ENCODE data around the gene RNF115. TPM values are rescaled to one million over a fixed set of nuclear protein-coding genes. Genes with fewer than 3 reads are reported as not detected.

RNF115 gene
- polyA plus RNA-seq, 1 donor from 2014 or later, result 22.3 TPM

DNA sequence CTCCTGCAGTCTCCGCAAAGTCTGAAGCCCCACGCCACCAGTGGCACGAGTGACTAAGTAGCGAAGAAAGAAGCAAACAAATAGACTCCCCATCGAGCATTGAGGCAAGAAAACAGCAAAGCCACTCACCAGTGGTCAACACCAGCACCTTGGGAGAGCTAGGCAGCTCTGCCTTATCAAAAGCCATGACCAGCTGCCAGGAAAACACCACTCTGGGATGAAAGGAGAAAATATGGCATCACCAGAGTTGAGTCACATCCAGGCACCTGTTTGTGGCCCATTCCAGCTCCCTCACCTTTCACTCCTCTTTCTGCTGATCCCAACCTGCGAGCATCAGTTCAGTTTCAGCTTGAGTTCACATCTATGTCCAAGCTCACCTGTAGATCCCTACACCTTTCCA lies 134.0 kb downstream of the RNF115 start:
- Histone ChIP-seq H3K9ac (ENCODE audit: low read length) (no peak overlapping the region), H3K79me2 (replicated peaks; ENCODE audit: insufficient read depth, low read length) (no peaks in the 10 kb centered on the region), H3K27ac (ENCODE audit: low read length) (no peak overlapping the region), H3K4me3 (ENCODE audit: low read length) (no peak overlapping the region), H3K27me3 (ENCODE audit: insufficient read depth, low read depth, low read length) (no peaks in the 10 kb centered on the region), H3K36me3 (ENCODE audit: insufficient read depth, low read length) (no peaks in the 10 kb centered on the region), H3K9me3 (ENCODE audit: low read length) (no peaks in the 10 kb centered on the region), H3K4me2 (ENCODE audit: low read length) (no peak overlapping the region), H3F3A (ENCODE audit: insufficient read depth, low read length, poor library complexity, severe bottlenecking) (no peaks in the 10 kb centered on the region), H2AFZ (ENCODE audit: low read depth, low read length) (no peak overlapping the region), H4K20me1 (ENCODE audit: insufficient read depth) (no peaks in the 10 kb centered on the region), H3K9me2 (ENCODE audit: insufficient read depth, low read length) (no peaks in the 10 kb centered on the region)
- TF ChIP-seq, protein P1, sequence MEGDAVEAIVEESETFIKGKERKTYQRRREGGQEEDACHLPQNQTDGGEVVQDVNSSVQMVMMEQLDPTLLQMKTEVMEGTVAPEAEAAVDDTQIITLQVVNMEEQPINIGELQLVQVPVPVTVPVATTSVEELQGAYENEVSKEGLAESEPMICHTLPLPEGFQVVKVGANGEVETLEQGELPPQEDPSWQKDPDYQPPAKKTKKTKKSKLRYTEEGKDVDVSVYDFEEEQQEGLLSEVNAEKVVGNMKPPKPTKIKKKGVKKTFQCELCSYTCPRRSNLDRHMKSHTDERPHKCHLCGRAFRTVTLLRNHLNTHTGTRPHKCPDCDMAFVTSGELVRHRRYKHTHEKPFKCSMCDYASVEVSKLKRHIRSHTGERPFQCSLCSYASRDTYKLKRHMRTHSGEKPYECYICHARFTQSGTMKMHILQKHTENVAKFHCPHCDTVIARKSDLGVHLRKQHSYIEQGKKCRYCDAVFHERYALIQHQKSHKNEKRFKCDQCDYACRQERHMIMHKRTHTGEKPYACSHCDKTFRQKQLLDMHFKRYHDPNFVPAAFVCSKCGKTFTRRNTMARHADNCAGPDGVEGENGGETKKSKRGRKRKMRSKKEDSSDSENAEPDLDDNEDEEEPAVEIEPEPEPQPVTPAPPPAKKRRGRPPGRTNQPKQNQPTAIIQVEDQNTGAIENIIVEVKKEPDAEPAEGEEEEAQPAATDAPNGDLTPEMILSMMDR (IDR thresholded peaks at IDR 0.05; ENCODE audit: poor library complexity, severe bottlenecking), result no peak
- TF ChIP-seq TAF1 (IDR thresholded peaks at IDR 0.05; ENCODE audit: low read depth), result no peak
- no peak for TF ChIP-seq EP300 (conservative IDR thresholded peaks at IDR 0.05; ENCODE audit: poor library complexity, severe bottlenecking)
- no peak for TF ChIP-seq EZH2 (IDR thresholded peaks at IDR 0.05; ENCODE audit: borderline replicate concordance, insufficient read depth, low read length, poor library complexity, severe bottlenecking)
- TF ChIP-seq MXI1 (conservative IDR thresholded peaks at IDR 0.05; ENCODE audit: poor library complexity, severe bottlenecking), result no peak

GRCh38 chr1:145688924-145689323 lies 135.0 kb downstream of the RNF115 start:
- Histone ChIP-seq H4K20me1 (ENCODE audit: insufficient read depth) (no peaks in the 10 kb centered on the region), H3K27ac (ENCODE audit: low read length) (no peak overlapping the region), H3K9me2 (ENCODE audit: insufficient read depth, low read length) (no peaks in the 10 kb centered on the region), H3K36me3 (ENCODE audit: insufficient read depth, low read length) (no peaks in the 10 kb centered on the region), H3K27me3 (ENCODE audit: insufficient read depth, low read depth, low read length) (no peaks in the 10 kb centered on the region), H3F3A (ENCODE audit: insufficient read depth, low read length, poor library complexity, severe bottlenecking) (no peaks in the 10 kb centered on the region), H3K79me2 (replicated peaks; ENCODE audit: insufficient read depth, low read length) (no peaks in the 10 kb centered on the region), H2AFZ (ENCODE audit: low read depth, low read length) (no peak overlapping the region), H3K4me3 (ENCODE audit: low read length) (no peak overlapping the region), H3K9me3 (ENCODE audit: low read length) (no peaks in the 10 kb centered on the region), H3K9ac (ENCODE audit: low read length) (no peak overlapping the region), H3K4me2 (ENCODE audit: low read length) (no peak overlapping the region)
- TF ChIP-seq POLR2AphosphoS5 (IDR thresholded peaks at IDR 0.05) (no peak), SMC3 (conservative IDR thresholded peaks at IDR 0.05; ENCODE audit: poor library complexity) (no peak), MXI1 (conservative IDR thresholded peaks at IDR 0.05; ENCODE audit: poor library complexity, severe bottlenecking) (no peak), RAD21 (conservative IDR thresholded peaks at IDR 0.05) (no peak), EP300 (conservative IDR thresholded peaks at IDR 0.05; ENCODE audit: poor library complexity, severe bottlenecking) (no peak), TAF1 (IDR thresholded peaks at IDR 0.05; ENCODE audit: low read depth) (no peak), EZH2 (IDR thresholded peaks at IDR 0.05; ENCODE audit: borderline replicate concordance, insufficient read depth, low read length, poor library complexity, severe bottlenecking) (no peak)
- TF ChIP-seq, protein P2, sequence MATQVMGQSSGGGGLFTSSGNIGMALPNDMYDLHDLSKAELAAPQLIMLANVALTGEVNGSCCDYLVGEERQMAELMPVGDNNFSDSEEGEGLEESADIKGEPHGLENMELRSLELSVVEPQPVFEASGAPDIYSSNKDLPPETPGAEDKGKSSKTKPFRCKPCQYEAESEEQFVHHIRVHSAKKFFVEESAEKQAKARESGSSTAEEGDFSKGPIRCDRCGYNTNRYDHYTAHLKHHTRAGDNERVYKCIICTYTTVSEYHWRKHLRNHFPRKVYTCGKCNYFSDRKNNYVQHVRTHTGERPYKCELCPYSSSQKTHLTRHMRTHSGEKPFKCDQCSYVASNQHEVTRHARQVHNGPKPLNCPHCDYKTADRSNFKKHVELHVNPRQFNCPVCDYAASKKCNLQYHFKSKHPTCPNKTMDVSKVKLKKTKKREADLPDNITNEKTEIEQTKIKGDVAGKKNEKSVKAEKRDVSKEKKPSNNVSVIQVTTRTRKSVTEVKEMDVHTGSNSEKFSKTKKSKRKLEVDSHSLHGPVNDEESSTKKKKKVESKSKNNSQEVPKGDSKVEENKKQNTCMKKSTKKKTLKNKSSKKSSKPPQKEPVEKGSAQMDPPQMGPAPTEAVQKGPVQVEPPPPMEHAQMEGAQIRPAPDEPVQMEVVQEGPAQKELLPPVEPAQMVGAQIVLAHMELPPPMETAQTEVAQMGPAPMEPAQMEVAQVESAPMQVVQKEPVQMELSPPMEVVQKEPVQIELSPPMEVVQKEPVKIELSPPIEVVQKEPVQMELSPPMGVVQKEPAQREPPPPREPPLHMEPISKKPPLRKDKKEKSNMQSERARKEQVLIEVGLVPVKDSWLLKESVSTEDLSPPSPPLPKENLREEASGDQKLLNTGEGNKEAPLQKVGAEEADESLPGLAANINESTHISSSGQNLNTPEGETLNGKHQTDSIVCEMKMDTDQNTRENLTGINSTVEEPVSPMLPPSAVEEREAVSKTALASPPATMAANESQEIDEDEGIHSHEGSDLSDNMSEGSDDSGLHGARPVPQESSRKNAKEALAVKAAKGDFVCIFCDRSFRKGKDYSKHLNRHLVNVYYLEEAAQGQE (IDR thresholded peaks at IDR 0.05; ENCODE audit: borderline replicate concordance), result no peak
- TF ChIP-seq, protein P1 (IDR thresholded peaks at IDR 0.05; ENCODE audit: poor library complexity, severe bottlenecking), result no peak

Small RNA genes lying within 50 kb of the gene (small RNA-seq; reads per million reads assigned to genes)
- 0 reads per million in 3 experiments for gene MIR6736

Other genes with a start within 250 kb of the RNF115 start
- 38.4 and 51.7 TPM in 2 replicates for gene GPR89A, start 216.1 kb downstream of the RNF115 start, polyA plus RNA-seq
- gene PDZK1, start 116.7 kb downstream of the RNF115 start, polyA plus RNA-seq, result 0.88 TPM in 1 of 2 replicates, not detected in the other
- 1.5 TPM in 1 of 2 replicates, not detected in the other for gene CD160, start 104.6 kb downstream of the RNF115 start, polyA plus RNA-seq
- 30.1 and 33.1 TPM in 2 replicates for gene POLR3C, start 105 bp upstream of the RNF115 start, polyA plus RNA-seq
- gene NUDT17, start 21.5 kb upstream of the RNF115 start, polyA plus RNA-seq, result 4.5 and 5.4 TPM in 2 replicates
- 15.0 and 16.5 TPM in 2 replicates for gene PIAS3, start 35.0 kb upstream of the RNF115 start, polyA plus RNA-seq
- 0.16 TPM in 1 of 2 replicates, not detected in the other for gene ANKRD35, start 61.8 kb upstream of the RNF115 start, polyA plus RNA-seq
- 0.84 and 0.94 TPM in 2 replicates for gene ITGA10, start 86.0 kb upstream of the RNF115 start, polyA plus RNA-seq
- 49.5 and 52.4 TPM in 2 replicates for gene PEX11B, start 94.6 kb upstream of the RNF115 start, polyA plus RNA-seq
- gene RBM8A, start 103.4 kb upstream of the RNF115 start, polyA plus RNA-seq, result 301 and 366 TPM in 2 replicates
- 15.7 and 17.0 TPM in 2 replicates for gene LIX1L, start 133.9 kb upstream of the RNF115 start, polyA plus RNA-seq
- 0.16 and 1.7 TPM in 2 replicates for gene ANKRD34A, start 140.5 kb upstream of the RNF115 start, polyA plus RNA-seq
- 37.5 and 38.6 TPM in 2 replicates for gene POLR3GL, start 140.6 kb upstream of the RNF115 start, polyA plus RNA-seq
- gene TXNIP, start 172.5 kb upstream of the RNF115 start, polyA plus RNA-seq, result 140 and 165 TPM in 2 replicates
- not detected in 2 replicates for gene HJV, start 197.6 kb upstream of the RNF115 start, polyA plus RNA-seq

Measured in neural cell (in vitro differentiated cells).